CD4-positive, alpha-beta T cell treated with Interleukin-21 for 1 hour (primary cell): ENCODE data around the gene MAML2.

Experiments used
- DNase-seq: peaks from one replicate; pipeline ENCODE4 v3.0.0-alpha.2; 2020

MAML2 gene

GRCh38 chr11:95993438-95994298 is 349.3 kb downstream of the MAML2 start:
- no peak for DNase-seq

GRCh38 chr11:95991545-95991944 is 351.4 kb downstream of the MAML2 start:
- DNase-seq = no peak

GRCh38 chr11:95991101-95991500 is 351.9 kb downstream of the MAML2 start:
- DNase-seq = no peak

GRCh38 chr11:95989780-95990179 is 353.2 kb downstream of the MAML2 start:
- no peak for DNase-seq

- no peak for DNase-seq
These were observed 353.9 kb downstream of the MAML2 start for GRCh38 chr11:95989076-95989605.

GRCh38 chr11:95985174-95985808 is 357.7 kb downstream of the MAML2 start:
- DNase-seq = no peak

GRCh38 chr11:95984072-95984471 is 358.9 kb downstream of the MAML2 start:
- DNase-seq = no peak

- no peak for DNase-seq
These were observed 365.3 kb downstream of the MAML2 start for GRCh38 chr11:95977534-95978174.

- DNase-seq = no peak
These were observed 366.4 kb downstream of the MAML2 start for GRCh38 chr11:95976550-95976949.

- DNase-seq = no peak
These were observed 367.7 kb downstream of the MAML2 start for GRCh38 chr11:95975343-95975742.

- no peak for DNase-seq
These were observed 370.9 kb downstream of the MAML2 start for GRCh38 chr11:95972060-95972459.

- DNase-seq = no peak
These were observed 374.4 kb downstream of the MAML2 start for GRCh38 chr11:95968585-95968984.

- DNase-seq = no peak
These were observed 378.7 kb downstream of the MAML2 start for GRCh38 chr11:95964281-95964680.

- no peak for DNase-seq
These were observed 381.2 kb downstream of the MAML2 start for GRCh38 chr11:95961758-95962157.

GRCh38 chr11:95950905-95951304 is 392.1 kb downstream of the MAML2 start:
- no peak for DNase-seq

GRCh38 chr11:95948637-95949036 is 394.4 kb downstream of the MAML2 start:
- no peak for DNase-seq

GRCh38 chr11:95944623-95945022 is 398.4 kb downstream of the MAML2 start:
- DNase-seq = no peak

- DNase-seq = no peak
These were observed 399.4 kb downstream of the MAML2 start for GRCh38 chr11:95943546-95943945.

- no peak for DNase-seq
These were observed 403.9 kb downstream of the MAML2 start for GRCh38 chr11:95939091-95939490.

GRCh38 chr11:95937358-95937757 is 405.6 kb downstream of the MAML2 start:
- no peak for DNase-seq

GRCh38 chr11:95933594-95933993 is 409.4 kb downstream of the MAML2 start:
- no peak for DNase-seq

- no peak for DNase-seq
These were observed 411.1 kb downstream of the MAML2 start for GRCh38 chr11:95931916-95932315.

- no peak for DNase-seq
These were observed 412.0 kb downstream of the MAML2 start for GRCh38 chr11:95930948-95931347.

- DNase-seq = no peak
These were observed 416.3 kb downstream of the MAML2 start for GRCh38 chr11:95926726-95927125.
